Measurements from ENCODE around the gene CHST15. TPM values are rescaled to one million over a fixed set of nuclear protein-coding genes. Genes with fewer than 3 reads are reported as not detected.

The CHST15 gene
- total and polyA plus RNA-seq, 12 donors = 5.2 to 54.5 (median 29.2) TPM

DNA sequence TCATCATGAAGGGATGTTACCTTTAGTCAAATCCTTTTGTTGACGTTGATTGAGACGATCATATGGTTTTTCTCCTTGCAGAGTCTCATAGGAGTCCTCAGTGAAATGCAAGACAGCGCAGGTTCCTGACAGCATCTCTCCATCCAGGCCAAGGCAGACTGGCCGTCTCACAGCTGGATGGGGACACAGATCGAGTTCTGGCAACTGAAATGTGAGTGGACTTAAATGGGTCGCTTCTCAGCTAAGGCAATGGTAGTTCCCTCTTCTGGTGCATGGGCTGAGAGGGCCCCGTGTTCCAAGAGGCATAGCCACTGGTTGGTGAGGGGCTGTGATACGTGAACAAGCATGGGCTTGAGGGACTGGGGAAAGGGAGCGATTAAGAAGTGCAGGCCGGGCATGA is 102.5 kb downstream of the CHST15 start:
- intact Hi-C loops (cut with DNase I) = no loop called here
- peak in 1 of 7 donors; percentile 46 for DNase-seq
- no peaks in the 10 kb centered on the region for H3K9me3 ChIP-seq (replicated peaks in 1 of 3)
- peaks cover 45% of the 10 kb centered on the region for H3K27me3 ChIP-seq
- WGBS, 4 donors = 76 to 90% (median 84%) methylated on average over 7 to 10 of the region's 10 CpGs
- no peak overlapping the region for H3K27ac ChIP-seq
- H3K4me1 ChIP-seq (replicated peaks in 1 of 2) = peaks cover 5 to 15% of the 10 kb centered on the region in 2 donors
- no peaks in the 10 kb centered on the region for H3K36me3 ChIP-seq (replicated peaks in 1 of 2)
- H3K4me3 ChIP-seq = no peak overlapping the region
- TF ChIP-seq, protein P1, sequence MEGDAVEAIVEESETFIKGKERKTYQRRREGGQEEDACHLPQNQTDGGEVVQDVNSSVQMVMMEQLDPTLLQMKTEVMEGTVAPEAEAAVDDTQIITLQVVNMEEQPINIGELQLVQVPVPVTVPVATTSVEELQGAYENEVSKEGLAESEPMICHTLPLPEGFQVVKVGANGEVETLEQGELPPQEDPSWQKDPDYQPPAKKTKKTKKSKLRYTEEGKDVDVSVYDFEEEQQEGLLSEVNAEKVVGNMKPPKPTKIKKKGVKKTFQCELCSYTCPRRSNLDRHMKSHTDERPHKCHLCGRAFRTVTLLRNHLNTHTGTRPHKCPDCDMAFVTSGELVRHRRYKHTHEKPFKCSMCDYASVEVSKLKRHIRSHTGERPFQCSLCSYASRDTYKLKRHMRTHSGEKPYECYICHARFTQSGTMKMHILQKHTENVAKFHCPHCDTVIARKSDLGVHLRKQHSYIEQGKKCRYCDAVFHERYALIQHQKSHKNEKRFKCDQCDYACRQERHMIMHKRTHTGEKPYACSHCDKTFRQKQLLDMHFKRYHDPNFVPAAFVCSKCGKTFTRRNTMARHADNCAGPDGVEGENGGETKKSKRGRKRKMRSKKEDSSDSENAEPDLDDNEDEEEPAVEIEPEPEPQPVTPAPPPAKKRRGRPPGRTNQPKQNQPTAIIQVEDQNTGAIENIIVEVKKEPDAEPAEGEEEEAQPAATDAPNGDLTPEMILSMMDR (IDR thresholded peaks at IDR 0.05) = no peak
- no peak for TF ChIP-seq POLR2A (IDR thresholded peaks at IDR 0.05)

DNA sequence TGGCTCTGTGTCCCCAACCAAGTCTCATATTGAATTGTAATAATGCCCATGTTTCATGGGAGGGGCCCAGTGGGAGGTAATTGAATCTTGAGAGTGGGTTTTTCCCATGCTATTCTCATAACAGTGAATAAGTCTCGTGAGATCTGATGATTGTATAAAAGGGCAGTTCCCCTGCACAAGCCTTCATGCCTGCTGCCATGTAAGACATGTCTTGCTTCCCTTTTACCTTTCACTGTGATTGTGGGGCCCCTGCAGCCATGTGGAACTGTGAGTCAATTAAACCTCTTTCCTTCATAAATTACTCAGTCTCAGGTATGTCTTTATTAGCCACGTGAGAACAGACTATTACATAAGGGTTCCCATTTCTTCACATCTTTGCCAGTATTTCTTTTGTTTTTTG is 104.7 kb downstream of the CHST15 start:
- no peaks in the 10 kb centered on the region for H3K36me3 ChIP-seq (replicated peaks in 1 of 2)
- DNase-seq = no peak
- WGBS, 4 donors = 69 to 86% (median 75%) methylated on average over 2 of the region's 2 CpGs
- H3K27me3 ChIP-seq = peaks cover 37% of the 10 kb centered on the region
- H3K4me1 ChIP-seq (replicated peaks in 1 of 2) = no peaks in the 10 kb centered on the region
- intact Hi-C loops (cut with DNase I) = no loop called here
- H3K9me3 ChIP-seq (replicated peaks in 1 of 3) = no peaks in the 10 kb centered on the region
- TF ChIP-seq, protein P1 (IDR thresholded peaks at IDR 0.05) = no peak
- TF ChIP-seq POLR2A (IDR thresholded peaks at IDR 0.05) = no peak
- no peak overlapping the region for H3K4me3 ChIP-seq
- H3K27ac ChIP-seq = no peak overlapping the region

DNA sequence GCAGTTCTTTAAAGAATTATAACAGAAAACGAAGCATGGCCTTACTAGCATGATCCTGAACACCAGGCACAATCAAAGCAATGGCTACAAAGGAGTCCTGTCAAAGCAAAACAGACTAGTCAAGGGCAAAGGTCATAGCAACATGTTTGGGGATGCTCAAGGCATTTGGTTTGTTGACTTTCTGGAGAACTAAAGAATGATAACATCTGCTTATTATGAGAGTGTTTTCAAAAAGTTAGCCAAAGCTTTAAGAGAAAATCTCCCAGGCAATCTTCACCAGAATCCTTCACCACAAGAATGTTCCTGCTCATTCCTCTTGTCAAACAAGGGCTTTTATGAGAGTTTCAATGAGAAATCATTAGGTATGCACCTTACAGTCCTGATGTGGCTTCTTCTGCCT is 106.7 kb downstream of the CHST15 start:
- peaks cover 20% of the 10 kb centered on the region for H3K27me3 ChIP-seq
- WGBS, 4 donors = 30 to 61% (median 48%) methylated on average over 1 of the region's 1 CpG
- DNase-seq = no peak

DNA sequence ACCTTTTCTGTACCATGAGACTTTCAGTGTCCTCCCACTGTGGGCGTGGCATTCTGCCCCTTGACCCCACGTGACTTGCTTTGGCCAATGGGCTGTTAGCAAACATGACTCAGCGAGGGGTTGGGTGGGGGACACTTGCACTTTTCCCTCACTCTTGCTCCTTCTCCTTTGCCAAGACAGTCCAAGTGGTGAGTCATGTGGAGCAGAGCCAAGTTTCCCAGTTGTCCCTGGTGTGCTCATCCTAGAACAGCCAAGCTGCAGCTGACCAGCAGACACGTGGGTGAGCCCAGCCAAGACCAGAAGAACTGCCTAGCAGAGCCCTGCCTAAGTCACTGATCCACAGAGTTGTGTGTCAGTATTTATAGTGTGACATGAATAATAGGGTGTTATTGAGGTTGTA is 119.0 kb downstream of the CHST15 start:
- H3K27ac ChIP-seq = no peak overlapping the region
- H3K36me3 ChIP-seq (replicated peaks in 1 of 2) = no peaks in the 10 kb centered on the region
- TF ChIP-seq POLR2A (IDR thresholded peaks at IDR 0.05) = no peak
- TF ChIP-seq, protein P1 (IDR thresholded peaks at IDR 0.05) = no peak
- peaks cover 13% of the 10 kb centered on the region for H3K27me3 ChIP-seq
- no peaks in the 10 kb centered on the region for H3K4me1 ChIP-seq (replicated peaks in 1 of 2)
- H3K4me3 ChIP-seq = no peak overlapping the region
- DNase-seq = no peak
- H3K9me3 ChIP-seq (replicated peaks in 1 of 3) = peaks cover 0 to 4% (median 0%) of the 10 kb centered on the region in 3 donors
- intact Hi-C loops (cut with DNase I) = no loop called here
- WGBS, 4 donors = 59 to 68% (median 65%) methylated on average over 4 of the region's 4 CpGs

More for the DNA sequence above, 106.7 kb downstream of the CHST15 start:
- TF ChIP-seq POLR2A (IDR thresholded peaks at IDR 0.05) = no peak
- TF ChIP-seq, protein P1 (IDR thresholded peaks at IDR 0.05) = no peak
- Histone ChIP-seq H3K4me1 (replicated peaks in 1 of 2) (no peaks in the 10 kb centered on the region), H3K27ac (no peak overlapping the region), H3K9me3 (replicated peaks in 1 of 3) (no peaks in the 10 kb centered on the region), H3K4me3 (no peak overlapping the region), H3K36me3 (replicated peaks in 1 of 2) (no peaks in the 10 kb centered on the region)
- intact Hi-C loops (cut with DNase I) = no loop called here

Measured in adrenal gland (tissue), 12 donors.